NCI-H146 treated with DMSO at 0.1 percent for 48 hours (cell line): ENCODE data around the gene GSTO2.
"Not testable (repeated sequence)": the region's sequence is repeated elsewhere in the genome, so short reads cannot be mapped to it uniquely, and the experiment has no call there.

Source experiments
- DNase-seq: peaks from one replicate; lab custom pipeline; 2025; ENCODE audit not compliant: unreplicated experiment; lab: John Stamatoyannopoulos, UW

Gene GSTO2

DNA sequence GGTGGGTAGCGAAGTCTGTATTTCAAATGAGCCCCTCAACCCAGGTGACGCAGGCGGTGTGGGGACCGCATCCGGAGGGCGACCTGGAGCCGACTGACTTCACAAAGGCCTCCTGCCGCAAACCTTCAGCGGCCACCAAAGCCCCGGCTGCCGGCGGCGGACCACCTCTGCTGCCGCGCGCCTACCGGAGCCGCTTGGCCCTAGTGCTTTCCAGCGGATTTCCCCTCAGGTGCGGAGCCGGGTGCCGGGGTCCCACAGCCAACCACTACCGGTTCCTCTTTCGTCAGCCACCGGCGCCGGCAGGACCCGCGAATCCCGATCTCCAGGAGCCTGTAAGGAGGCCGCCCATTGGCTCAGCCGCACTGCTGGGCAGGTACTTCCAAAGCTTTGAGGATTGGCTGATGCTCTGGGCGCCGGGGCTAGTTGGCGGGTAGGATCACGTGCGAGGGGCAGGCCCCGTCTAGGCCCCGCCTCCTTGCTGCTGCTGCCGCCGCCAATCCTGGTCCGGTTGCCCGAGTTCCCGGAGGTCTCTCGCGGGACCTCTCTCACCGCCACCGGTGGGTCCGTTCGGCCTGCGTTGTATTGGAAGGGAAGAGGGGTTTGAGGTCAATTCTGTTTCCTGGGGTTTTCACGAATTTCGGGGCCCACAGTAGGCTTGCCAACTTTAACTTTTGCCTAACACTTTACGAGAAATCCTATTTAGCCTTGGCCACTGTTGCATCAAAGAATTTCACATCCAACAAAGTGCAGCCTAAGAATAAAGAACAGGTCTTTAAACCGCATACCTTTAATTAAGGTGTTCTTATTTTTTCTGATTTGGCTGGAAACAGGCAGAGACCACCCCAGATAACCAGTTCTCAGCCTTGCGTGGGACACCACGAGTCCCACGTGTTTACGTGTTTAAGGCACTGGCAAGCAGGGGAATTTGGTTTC, at the start of gene GSTO2:
GSTO2 (plus strand) TSS at position 472 of the 933 bp plus-strand sequence. CDS start 5,732 bp downstream, outside the sequence.
- peak; percentile 95 for DNase-seq

DNA sequence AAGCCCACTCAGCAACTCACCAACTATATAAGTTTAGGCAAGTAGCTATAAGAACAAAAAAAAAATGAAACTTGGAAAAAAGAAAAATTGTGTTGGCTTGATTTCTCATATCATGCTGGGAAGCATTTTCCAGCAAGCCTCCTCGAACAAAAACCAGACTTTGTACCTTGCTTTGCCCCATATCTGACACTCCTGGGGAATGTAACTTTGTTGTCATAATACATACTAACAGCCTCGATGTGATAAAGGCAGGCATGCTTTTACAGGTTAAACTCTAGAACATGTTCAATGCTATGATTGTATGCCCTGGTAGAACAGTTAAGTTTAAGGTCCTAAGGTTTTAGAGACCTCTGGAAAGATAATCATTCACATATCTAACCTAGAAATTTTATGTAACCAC, 48.5 kb upstream of the GSTO2 start:
- no peak for DNase-seq

DNA sequence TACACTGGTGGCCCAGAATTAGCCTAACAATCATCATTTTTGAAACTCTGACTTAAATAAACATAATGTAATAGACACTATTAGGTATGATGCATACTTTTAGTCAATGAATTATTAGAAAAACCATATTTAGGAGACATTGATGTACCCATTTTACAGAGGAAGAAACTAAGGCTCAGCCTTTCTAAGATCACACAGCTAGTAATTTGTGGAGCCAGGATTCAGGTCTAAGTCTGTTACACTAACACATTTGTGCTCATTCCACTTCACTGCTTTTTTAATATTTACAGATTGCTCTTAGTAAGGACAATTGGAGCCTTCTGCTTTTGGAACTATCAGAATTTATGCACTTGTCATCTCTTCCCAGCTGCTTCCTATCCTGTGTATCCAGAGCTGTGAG, 45.7 kb upstream of the GSTO2 start:
- DNase-seq, result no peak

DNA sequence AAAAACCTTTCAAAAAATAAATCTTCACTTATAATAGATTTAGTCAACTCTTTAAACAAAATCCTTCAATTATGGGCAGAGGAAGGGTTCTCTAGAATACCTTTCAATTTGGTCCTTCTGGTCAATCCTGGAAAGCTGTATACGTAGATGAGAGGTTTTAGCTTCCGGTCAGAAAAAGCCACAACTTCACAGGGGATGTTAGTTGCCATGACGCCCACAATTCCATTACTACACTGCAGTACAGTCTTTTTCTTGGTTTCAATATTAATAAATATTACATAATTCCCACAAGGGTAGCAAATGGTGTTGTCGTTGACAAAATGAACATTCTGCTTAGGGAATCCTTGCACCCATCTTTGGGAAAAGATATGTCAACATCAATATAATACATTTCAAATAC, 38.5 kb upstream of the GSTO2 start:
- DNase-seq, result no peak

DNA sequence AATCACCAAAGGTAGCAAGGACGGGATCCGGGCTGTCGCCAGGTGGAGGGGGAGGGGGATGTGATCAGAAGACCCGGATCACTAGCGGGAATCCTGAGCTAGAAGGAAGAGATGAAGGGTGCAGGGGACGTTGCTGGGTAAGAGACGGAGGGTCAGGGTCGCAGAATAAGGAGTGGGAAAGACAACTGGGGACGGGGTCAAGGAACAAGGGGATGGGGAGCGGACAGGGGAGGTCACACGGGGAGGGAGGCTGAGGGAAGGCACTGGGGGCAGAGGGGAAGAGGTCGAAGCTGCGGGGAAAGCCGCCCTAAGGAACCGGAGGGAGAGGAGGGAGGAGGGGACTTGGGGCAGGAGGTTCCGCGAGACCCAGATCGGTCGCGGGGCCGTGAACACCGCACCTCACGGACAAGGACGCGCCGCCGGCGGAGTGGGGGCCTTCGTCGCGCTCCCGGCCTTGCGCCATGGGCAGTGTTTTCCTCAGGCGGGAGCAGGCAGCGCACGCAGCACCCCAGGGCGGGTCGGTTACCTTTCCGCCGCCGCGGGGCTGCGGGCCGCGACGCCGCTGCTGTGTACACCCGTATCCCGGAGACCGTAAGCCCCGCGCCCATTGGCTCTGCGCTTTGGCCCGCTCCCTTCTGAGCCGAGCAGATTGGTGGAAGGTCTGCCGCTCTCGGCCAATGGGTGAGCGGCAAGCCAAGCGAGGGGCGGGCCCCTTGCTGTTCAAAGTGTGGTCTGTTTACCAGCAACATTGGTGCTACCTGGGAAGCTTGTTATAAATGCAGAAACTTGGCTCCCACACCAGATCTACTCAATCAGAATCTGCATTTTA, 37.0 kb upstream of the GSTO2 start, which contains the start of gene CFAP43:
CFAP43 (minus strand) TSS at position 581 of the 829 bp plus-strand sequence; CDS start at position 463, 118 bp downstream.
- DNase-seq, result peak; percentile 91

DNA sequence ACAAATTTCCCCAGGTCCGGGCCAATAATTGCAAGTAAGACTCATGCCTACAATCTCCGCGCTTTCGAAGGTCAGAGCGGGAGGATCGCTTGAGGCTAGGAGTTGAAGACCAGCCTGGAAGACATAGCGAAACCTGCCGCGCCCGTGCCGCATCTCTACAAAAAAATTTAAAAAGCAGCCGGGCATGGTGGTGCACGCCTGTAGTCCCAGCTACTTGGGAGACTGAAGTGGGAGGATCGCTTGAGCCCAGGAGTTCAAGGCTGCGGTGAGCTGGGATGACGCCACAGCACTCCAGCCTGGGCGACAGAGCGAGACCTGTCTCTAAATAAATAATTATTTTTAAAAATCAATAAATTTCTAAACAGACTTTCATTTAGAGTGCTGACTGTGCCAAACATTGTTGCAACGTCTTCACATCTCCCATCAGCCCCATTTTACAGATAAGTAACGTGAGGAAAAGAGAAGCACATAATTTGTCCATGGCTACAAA, 36.3 kb upstream of the GSTO2 start:
- DNase-seq, result no peak

DNA sequence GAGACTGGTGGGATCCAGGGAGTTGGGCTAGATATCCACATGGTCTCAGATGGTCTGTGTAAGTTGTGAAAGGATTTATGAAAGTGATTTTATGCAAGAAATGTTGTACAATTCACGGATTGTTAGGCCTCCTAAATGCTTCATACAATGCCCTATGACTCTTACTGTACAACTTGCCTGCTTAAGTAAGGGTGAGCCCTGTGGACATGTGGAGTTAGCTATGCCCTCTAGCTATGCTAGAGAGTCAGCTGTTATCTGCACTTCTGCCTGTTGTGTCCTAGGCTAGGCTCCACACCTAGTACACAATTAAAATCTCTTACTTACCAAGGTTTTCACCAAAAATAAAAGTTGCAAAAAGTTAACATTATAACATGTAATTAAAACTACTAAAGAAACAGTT, 35.2 kb upstream of the GSTO2 start:
- DNase-seq, result no peak

DNA sequence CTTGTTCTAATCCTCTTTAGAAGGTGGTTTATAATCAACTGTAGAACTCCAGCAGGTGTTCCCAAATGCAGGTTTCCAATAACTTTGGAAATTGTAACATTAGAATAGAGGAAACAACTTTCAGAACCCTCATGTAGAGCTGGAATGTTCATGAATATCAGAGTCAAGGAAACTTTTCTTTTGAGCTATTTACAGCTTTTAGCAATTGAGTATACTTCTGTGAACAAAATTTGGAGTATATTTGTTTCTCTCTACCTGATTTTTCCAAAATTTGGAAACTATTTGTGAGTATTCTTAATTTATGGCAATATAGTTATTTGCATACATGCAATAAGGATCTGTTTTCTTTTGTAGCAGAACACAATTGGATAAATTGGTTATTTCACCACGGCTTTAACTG, 34.0 kb upstream of the GSTO2 start:
- DNase-seq, result no peak

DNA sequence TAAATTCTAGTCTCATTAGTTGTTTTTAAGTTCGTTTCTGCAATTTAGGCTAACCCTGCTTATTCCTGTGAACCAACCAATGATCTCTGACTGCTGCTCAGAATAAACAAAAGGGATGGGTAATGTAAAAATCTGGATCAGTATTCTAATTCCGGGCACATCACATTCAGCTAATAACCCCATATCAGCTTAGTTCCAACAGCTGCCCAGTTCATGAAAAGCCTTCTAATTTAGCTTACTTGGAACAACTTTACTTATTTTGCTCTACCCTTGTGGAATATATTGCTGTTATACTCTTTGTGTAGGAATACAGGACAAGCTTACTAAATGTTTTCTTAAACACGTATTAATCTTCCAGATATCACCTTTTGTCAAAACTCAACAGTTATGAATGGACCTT, 33.2 kb upstream of the GSTO2 start:
- no peak for DNase-seq

DNA sequence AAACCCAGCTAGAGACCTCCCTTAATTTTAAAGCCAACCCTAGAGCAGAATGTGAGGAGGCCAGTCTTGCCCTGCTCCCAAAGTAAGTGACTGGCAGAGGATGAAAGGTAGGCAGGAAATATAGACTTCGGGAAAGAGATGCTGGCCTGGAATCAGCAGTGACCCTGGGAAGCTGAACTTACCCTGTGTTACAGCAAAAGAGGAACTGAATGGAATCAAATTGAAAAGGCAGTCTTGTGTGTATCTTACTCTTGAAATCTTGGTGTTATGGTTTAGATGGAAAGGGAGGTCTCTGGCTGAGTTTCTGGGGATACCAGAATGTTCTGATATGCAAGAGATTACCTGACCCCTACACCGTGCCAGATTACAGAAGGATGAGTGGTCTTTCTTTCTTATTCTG, 28.9 kb upstream of the GSTO2 start:
- no peak for DNase-seq

DNA sequence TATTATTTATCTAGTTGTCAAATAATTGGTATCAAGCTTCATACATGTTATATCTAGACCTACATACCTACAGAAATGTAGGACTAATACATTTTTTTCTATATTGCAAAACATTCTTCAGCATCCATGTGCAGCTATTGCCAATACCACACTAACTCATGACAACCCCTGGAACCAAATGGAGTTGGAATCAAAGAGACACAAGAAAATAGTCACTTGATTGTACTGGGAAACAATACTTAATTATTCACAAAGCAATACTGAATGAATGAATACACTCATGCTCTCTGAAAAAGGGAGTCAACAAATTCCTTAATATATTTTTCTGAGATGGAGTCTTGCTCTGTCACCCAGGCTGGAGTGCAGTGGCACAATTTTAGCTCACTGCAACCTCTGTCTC, 26.4 kb upstream of the GSTO2 start:
- DNase-seq, result no peak

DNA sequence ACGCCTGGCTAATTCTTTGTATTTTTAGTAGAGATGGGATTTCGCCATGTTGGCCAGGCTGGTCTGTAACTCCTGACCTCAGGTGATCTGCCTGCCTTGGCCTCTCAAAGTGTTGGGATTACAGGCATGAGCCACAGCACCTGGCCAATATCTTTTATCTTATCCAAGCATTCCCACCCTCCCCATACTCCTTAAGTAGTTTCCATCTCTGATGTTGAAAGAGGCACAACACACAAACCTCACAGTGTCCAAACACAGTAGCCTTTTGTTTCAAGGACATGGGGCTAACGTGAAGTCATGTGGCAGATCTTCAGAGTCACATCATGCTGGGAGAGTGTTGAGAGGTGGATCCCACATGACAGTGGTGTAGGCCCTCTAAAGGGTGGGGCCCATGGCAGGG, 26.0 kb upstream of the GSTO2 start:
- DNase-seq, result not testable (repeated sequence)

DNA sequence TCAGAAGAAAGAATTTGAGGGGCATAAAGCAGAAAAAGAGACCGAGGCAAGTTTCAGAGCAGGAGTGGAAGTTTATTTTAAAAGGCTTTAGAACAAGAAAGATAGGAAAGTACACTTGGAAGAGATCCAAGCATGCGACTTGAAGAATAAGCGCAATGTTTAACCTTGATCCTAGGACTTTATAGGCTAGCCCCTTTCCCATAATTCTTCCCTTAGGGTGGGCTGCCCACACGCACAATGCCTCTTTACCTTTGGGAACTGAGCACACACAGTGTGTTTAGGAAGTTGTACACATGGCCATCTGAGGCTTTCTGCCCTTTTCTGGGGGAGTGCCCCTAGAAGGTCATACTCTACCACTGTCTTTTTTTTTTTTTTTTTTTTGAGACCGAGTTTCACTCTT, 25.5 kb upstream of the GSTO2 start:
- DNase-seq, result no peak

DNA sequence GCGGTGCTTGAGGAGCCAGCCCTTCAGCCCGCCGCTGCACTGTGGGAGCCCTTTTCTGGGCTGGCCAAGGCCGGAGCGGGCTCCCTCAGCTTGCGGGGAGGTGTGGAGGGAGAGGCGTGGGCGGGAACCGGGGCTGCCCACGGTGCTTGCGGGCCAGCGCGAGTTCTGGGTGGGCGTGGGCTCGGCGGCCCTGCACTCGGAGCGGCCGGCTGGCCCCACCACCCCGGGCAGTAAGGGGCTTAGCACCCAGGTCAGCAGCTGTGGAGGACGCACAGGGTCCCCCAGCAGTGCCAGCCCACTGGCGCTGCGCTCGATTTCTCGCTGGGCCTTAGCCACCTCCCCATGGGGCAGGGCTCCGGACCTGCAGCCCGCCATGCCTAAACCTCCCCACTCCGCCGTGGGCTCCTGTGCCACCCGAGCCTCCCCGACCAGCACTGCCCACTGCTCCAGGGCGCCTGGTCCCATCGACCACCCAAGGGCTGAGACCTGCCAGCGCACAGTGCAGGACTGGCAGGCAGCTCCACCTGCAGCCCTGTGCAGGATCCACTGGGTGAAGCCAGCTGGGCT, 23.8 kb upstream of the GSTO2 start:
- DNase-seq, result no peak

DNA sequence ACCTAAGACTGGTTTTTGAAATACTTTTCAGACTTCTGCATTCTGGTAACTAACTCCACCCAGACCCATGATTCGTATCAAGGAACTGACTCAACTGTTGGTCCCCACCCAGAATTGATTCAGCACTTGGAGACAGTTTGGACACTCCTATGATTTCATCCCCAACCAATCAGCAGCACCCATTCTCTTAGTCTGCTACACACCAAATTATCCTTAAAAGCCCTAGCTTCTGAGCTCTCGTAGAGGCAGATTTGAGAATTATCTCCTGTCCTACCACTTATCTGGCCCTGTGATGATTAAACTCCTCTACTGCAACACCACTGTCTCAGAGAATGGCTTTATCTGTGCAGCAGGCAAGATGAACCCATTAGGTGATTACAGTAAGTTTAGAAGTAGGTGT, 22.0 kb upstream of the GSTO2 start:
- DNase-seq, result no peak

DNA sequence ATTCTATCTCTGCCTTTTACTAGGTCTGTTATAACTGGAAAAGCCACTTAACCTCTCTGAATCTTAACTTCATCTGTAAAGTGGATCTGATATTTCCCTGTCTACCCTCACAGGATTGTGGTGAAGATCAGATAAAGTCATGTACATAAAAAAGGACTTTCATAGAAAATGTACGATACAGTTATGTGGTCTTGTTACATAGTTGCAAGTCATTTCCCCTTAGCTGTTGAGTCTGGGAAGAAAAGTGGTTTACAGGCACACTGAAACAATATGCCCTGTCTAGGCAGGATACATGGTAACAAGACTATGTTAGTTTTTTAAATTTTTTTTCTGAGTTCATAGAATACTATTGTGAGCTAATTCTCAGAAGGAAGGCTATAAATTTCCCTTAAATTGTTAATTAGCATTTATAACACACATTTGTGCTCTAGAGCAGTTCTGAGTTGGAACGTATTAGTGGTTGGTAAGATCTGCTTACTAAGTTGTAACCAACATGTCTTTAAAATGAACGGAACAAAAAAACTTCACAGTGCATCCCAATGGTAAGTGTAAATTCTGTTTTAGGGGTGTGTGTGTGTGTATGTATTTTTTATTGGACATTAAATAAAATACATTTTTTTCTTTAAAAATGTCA, 21.4 kb upstream of the GSTO2 start:
- no peak for DNase-seq

DNA sequence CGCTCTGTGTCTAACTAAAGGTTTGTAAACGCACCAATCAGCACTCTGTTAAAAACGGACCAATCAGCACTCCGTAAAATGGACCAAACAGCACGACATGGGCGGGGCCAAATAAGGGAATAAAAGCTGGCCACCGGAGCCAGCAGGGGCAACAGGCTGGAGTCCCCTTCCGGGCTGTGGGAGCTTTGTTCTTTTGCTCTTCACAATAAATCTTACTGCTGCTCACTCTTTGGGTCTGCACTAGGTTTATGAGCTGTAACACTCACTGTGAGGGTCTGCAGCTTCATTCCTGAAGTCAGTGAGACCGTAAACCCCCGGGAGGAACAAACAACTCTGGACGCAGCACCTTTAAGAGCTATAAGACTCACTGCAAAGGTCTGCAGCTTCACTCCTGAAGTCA, 20.1 kb upstream of the GSTO2 start:
- not testable (repeated sequence) for DNase-seq

DNA sequence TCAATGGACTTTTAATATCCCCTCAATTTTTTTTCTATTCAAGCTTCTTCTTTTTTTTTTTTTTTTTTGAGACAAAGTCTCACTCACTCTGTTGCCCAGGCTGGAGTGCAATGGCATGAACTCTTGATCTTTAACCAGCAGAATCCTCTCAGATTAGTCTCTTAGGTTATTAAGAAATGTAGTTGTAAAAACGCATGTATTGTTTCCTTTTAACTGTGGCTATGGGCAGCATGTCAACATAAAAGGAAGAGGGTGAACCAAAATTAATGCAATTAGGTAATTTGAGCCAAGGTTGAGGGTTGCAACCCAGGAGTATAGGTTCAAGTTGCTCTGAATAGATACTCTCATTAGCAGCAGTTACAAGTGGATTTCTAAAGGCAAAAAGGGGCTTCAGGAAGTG, 18.6 kb upstream of the GSTO2 start:
- DNase-seq, result peak; percentile 25

DNA sequence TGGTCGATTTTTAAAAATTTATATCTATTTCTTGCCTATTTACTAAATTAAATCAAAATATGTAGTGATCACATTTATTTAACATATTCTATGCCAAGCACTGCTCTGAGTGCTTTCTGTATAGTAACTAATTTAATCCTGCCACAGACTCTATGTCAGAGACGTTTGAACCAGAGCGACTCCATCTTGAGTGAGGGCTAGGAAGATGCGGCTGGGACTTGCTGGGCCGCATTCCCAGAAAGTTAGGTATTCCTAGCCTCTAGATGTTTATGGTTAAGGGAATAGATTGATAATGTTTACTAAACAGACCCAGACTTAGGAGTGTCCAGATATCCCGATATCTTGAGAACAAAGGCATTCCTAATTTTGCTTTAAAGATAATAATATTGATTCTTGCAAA, 17.5 kb upstream of the GSTO2 start:
- DNase-seq, result no peak

DNA sequence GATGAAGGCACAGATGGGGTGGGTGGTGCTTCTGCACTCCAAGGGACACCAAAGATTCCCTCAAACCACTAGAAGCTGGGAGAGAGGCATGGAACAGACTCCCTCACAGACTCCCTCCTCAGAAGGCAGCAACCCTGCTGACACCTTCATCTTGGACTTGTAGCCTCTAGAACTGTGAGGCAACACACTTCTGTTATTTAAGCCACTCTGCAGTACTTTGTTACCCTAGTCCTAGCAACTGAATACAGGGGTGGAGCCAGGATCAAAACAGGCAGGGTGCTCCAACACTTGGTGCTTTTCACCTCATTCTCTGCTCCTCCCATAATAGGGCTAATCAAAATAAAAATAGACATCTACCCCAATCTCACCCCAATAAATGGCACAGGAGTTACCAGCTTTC, 16.6 kb upstream of the GSTO2 start:
- DNase-seq, result no peak

DNA sequence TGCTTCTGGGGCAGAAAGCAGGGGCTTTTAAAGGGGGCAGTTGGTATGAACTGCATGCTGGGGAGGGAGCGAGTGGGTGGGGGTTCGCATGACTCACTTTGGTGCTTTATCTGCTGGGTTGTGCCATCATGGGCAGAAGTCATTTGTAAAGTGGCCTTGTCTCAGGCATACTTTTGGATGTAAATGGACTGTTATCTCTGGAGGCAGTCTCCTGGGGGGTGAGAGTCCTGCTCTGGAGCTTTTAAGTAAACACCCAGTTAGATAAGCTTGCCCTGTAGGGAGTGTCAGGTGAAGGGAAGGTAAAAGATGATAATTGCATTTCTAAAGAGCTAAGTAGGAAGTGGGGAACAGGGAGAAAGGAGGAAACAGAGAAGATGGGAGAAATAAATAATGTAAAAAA, 15.9 kb upstream of the GSTO2 start:
- peak; percentile 77 for DNase-seq
